H9 (cell line): ENCODE data around the gene PTPRS. TPM values are rescaled to one million over a fixed set of nuclear protein-coding genes. Genes with fewer than 3 reads are reported as not detected.

ENCODE experiments used
- DNase-seq: peaks from one replicate; pipeline ENCODE4 v3.0.0-alpha.2; 2017
- H2AFZ ChIP-seq: one replicate; pipeline ENCODE4 v1.6.1; 2013; ENCODE audit warnings: mild to moderate bottlenecking, low read length, control low read depth, moderate library complexity
- H2AK5ac ChIP-seq: 2 replicates; pipeline ENCODE4 v1.6.1; 2013; ENCODE audit warnings: low read length, control low read depth, mixed read lengths; ENCODE audit not compliant: insufficient read length
- H2BK120ac ChIP-seq: one replicate; pipeline ENCODE4 v1.6.1; 2013; ENCODE audit warnings: low read depth, mild to moderate bottlenecking, low read length, control low read depth, inconsistent platforms; ENCODE audit not compliant: poor library complexity, severe bottlenecking
- H2BK12ac ChIP-seq: 2 replicates; pipeline ENCODE4 v1.6.1; 2013; ENCODE audit warnings: low read length, control low read depth, mixed read lengths, low read depth; ENCODE audit not compliant: insufficient read length
- H2BK15ac ChIP-seq: 2 replicates; pipeline ENCODE4 v1.6.1; 2013; ENCODE audit warnings: low read depth, low read length, control low read depth
- H2BK20ac ChIP-seq: one replicate; pipeline ENCODE4 v1.6.1; 2013; ENCODE audit warnings: low read depth, mild to moderate bottlenecking, low read length, control low read depth, inconsistent platforms; ENCODE audit not compliant: poor library complexity, severe bottlenecking
- H2BK5ac ChIP-seq: 2 replicates; pipeline ENCODE4 v1.6.1; 2013; ENCODE audit warnings: low read length, control low read depth, mixed read lengths; ENCODE audit not compliant: insufficient read length
- H3K14ac ChIP-seq: 2 replicates; pipeline ENCODE4 v1.6.1; 2013; ENCODE audit warnings: low read length, control low read depth; ENCODE audit not compliant: insufficient read depth
- H3K18ac ChIP-seq: 2 replicates; pipeline ENCODE4 v1.6.1; 2013; ENCODE audit warnings: low read depth, mild to moderate bottlenecking, mixed read lengths, low read length, control low read depth; ENCODE audit not compliant: insufficient read length
- H3K23ac ChIP-seq: 2 replicates; pipeline ENCODE4 v1.6.1; 2013; ENCODE audit warnings: low read length, control low read depth, mixed read lengths, low read depth; ENCODE audit not compliant: insufficient read length
- H3K23me2 ChIP-seq: 2 replicates; pipeline ENCODE4 v1.6.1; 2013; ENCODE audit warnings: low read depth, mild to moderate bottlenecking, mixed read lengths, low read length, control low read depth; ENCODE audit not compliant: insufficient read length, poor library complexity, severe bottlenecking
- H3K27ac ChIP-seq: 2 replicates; pipeline ENCODE4 v1.5.1; 2013; ENCODE audit warnings: low read length, control low read depth, mixed read lengths, low read depth; ENCODE audit not compliant: insufficient read length
- H3K27me3 ChIP-seq: 2 replicates; pipeline ENCODE4 v1.6.1; 2013; ENCODE audit warnings: low read length, control low read depth, inconsistent platforms; ENCODE audit not compliant: insufficient read depth
- H3K4ac ChIP-seq: 2 replicates; pipeline ENCODE4 v1.6.1; 2013; ENCODE audit warnings: low read depth, mild to moderate bottlenecking, control low read depth, inconsistent platforms, low read length, moderate library complexity
- H3K4me1 ChIP-seq: 2 replicates; pipeline ENCODE4 v1.6.1; 2013; ENCODE audit warnings: low read length, control low read depth, inconsistent platforms; ENCODE audit not compliant: insufficient read depth
- H3K4me2 ChIP-seq: 2 replicates; pipeline ENCODE4 v1.6.1; 2013; ENCODE audit warnings: low read length, control low read depth, mixed read lengths; ENCODE audit not compliant: insufficient read length, insufficient read depth
- H3K56ac ChIP-seq: 2 replicates; pipeline ENCODE4 v1.6.1; 2013; ENCODE audit warnings: low read depth, mild to moderate bottlenecking, mixed read lengths, low read length, control low read depth; ENCODE audit not compliant: insufficient read length
- H3K79me1 ChIP-seq: 2 replicates; pipeline ENCODE4 v1.6.1; 2013; ENCODE audit warnings: low read depth, mild to moderate bottlenecking, moderate library complexity, low read length, control low read depth, inconsistent platforms; ENCODE audit not compliant: insufficient read depth, poor library complexity, severe bottlenecking
- H3K79me2 ChIP-seq: 2 replicates; pipeline ENCODE4 v1.6.1; 2013; ENCODE audit warnings: low read length, control low read depth, inconsistent platforms; ENCODE audit not compliant: insufficient read depth
- H3K9ac ChIP-seq: 2 replicates; pipeline ENCODE4 v1.6.1; 2013; ENCODE audit warnings: low read length, control low read depth, mixed read lengths; ENCODE audit not compliant: insufficient read length; ENCODE audit errors: extremely low read depth
- H3K9me3 ChIP-seq: one replicate; pipeline ENCODE4 v1.6.1; 2013; ENCODE audit warnings: low read depth, low read length, inconsistent platforms; ENCODE audit not compliant: control insufficient read depth
- H3T11ph ChIP-seq: one replicate; pipeline ENCODE4 v1.6.1; 2013; ENCODE audit warnings: mild to moderate bottlenecking, low read length, control low read depth, inconsistent platforms
- H4K20me1 ChIP-seq: one replicate; pipeline ENCODE4 v1.6.1; 2013; ENCODE audit not compliant: control insufficient read depth, insufficient read length, insufficient read depth
- H4K5ac ChIP-seq: 2 replicates; pipeline ENCODE4 v1.6.1; 2013; ENCODE audit warnings: low read depth, mild to moderate bottlenecking, mixed read lengths, low read length, control low read depth; ENCODE audit not compliant: insufficient read length
- H4K8ac ChIP-seq: replicated peaks from 2 replicates; pipeline ENCODE4 v1.6.1; 2013; ENCODE audit warnings: low read length, control low read depth, mixed read lengths, low read depth; ENCODE audit not compliant: insufficient read length
- H4K91ac ChIP-seq: 2 replicates; pipeline ENCODE4 v1.6.1; 2013; ENCODE audit warnings: low read depth, mild to moderate bottlenecking, moderate library complexity, mixed read lengths, low read length, control low read depth; ENCODE audit not compliant: insufficient read length
- H3K27ac Mint-ChIP-seq, 3 experiments: 2 replicates in 2 of 3; 3 replicates in 1 of 3; pipeline ENCODE4 v1.8.0; 2020 to 2021; ENCODE audit warnings: mixed read lengths in 3 of 3, mild to moderate bottlenecking in 1 of 3, moderate library complexity in 1 of 3
- H3K27me3 Mint-ChIP-seq: 2 replicates; pipeline ENCODE4 v1.8.0; 2021; ENCODE audit warnings: low read depth, mild to moderate bottlenecking, moderate library complexity, mixed read lengths
- H3K36me3 Mint-ChIP-seq, 3 experiments: 2 replicates in 2 of 3; 3 replicates in 1 of 3; pipeline ENCODE4 v1.8.0; 2020 to 2021; ENCODE audit warnings: low read depth in 3 of 3, mixed read lengths in 3 of 3; ENCODE audit not compliant: insufficient read depth in 1 of 3
- H3K4me1 Mint-ChIP-seq, 2 experiments: 2 replicates each; pipeline ENCODE4 v1.8.0; 2020; ENCODE audit warnings: mixed read lengths in 2 of 2
- H3K4me3 Mint-ChIP-seq, 2 experiments: 2 replicates in 1 of 2; 3 replicates in 1 of 2; pipeline ENCODE4 v1.8.0; 2020 to 2021; ENCODE audit warnings: mild to moderate bottlenecking in 2 of 2, mixed read lengths in 2 of 2, moderate library complexity in 1 of 2
- H3K9me3 Mint-ChIP-seq, 2 experiments: 2 replicates in 1 of 2; 3 replicates in 1 of 2; pipeline ENCODE4 v1.8.0; 2020; ENCODE audit warnings: mild to moderate bottlenecking in 2 of 2, mixed read lengths in 2 of 2, moderate library complexity in 1 of 2
- CTCF ChIP-seq: fragments of 200-600 bp; sonication (generic); conservative IDR thresholded peaks from 3 replicates; pipeline ENCODE4 v1.8.0; 2021; ENCODE audit warnings: antibody characterized with exemption, mild to moderate bottlenecking
- WGBS: extraction: QIAGEN DNeasy Blood & Tissue Kit; methylation state at CpG from one replicate; pipeline ENCODE4 v1.1.7; 2013; ENCODE audit warnings: missing lambda C conversion rate, low lambda C conversion rate, mixed read lengths; ENCODE audit not compliant: insufficient read length; ENCODE audit errors: extremely low coverage; 5-methylcytosine and 5-hydroxymethylcytosine counted together
- total RNA-seq: library from RNA; stranded (reverse); gene quantifications from 2 replicates; pipeline ENCODE4 v1.2.1, GENCODE V29; 2021

PTPRS gene
- total RNA-seq, 1 experiment from 2014 or later, result 186 TPM

GRCh38 chr19:5369304-5369703 lies 28.7 kb upstream of the PTPRS start:
- Histone ChIP-seq H2AK5ac (no peak overlapping the region), H3K4ac (no peak overlapping the region), H3K79me2 (no peaks in the 10 kb centered on the region), H3K23me2 (no peaks in the 10 kb centered on the region), H3K27me3 (no peaks in the 10 kb centered on the region; the same call in 1 of the 2 replicates), H2BK12ac (no peak overlapping the region), H4K5ac (no peak overlapping the region), H2BK15ac (no peak overlapping the region), H3K9ac (no peak overlapping the region), H2AFZ (no peak overlapping the region), H3K4me2 (no peak overlapping the region), H3K9me3 (no peaks in the 10 kb centered on the region), H3K23ac (no peak overlapping the region), H4K20me1 (no peaks in the 10 kb centered on the region), H4K8ac (no peak overlapping the region), H3K14ac (no peak overlapping the region), H4K91ac (no peak overlapping the region), H3K18ac (no peak overlapping the region), H3K79me1 (no peaks in the 10 kb centered on the region), H3K27ac (no peak overlapping the region), H3K56ac (no peak overlapping the region), H2BK5ac (no peak overlapping the region), H2BK20ac (no peak overlapping the region), H3T11ph (no peak overlapping the region), H3K4me1 (no peaks in the 10 kb centered on the region), H2BK120ac (no peak overlapping the region)
- no peak overlapping the region for H3K27ac Mint-ChIP-seq
- peaks cover 3% of the 10 kb centered on the region in 2 experiments for H3K4me1 Mint-ChIP-seq
- no peaks in the 10 kb centered on the region for H3K36me3 Mint-ChIP-seq
- H3K9me3 Mint-ChIP-seq, result peaks cover 0 to 3% of the 10 kb centered on the region in 2 experiments; a peak in 1 of 5 replicates
- peaks cover 31% of the 10 kb centered on the region for H3K27me3 Mint-ChIP-seq
- DNase-seq, result no peak
- no peak overlapping the region for H3K4me3 Mint-ChIP-seq
- 99% methylated on average over 5 of the region's 5 CpGs for WGBS
- no peak for TF ChIP-seq CTCF
